HG03066 (cell line): Measurements from ENCODE around the gene PRPF19.
A peak's percentile ranks its signal among the peaks of the same experiment; 100 is the strongest.

Experiments
- ATAC-seq: cut with Tn5 transposase; IDR thresholded peaks from one replicate; pipeline ENCODE4 v1.9.1; 2021; ENCODE audit warnings: low read depth; ENCODE audit not compliant: unreplicated experiment

The PRPF19 gene

DNA sequence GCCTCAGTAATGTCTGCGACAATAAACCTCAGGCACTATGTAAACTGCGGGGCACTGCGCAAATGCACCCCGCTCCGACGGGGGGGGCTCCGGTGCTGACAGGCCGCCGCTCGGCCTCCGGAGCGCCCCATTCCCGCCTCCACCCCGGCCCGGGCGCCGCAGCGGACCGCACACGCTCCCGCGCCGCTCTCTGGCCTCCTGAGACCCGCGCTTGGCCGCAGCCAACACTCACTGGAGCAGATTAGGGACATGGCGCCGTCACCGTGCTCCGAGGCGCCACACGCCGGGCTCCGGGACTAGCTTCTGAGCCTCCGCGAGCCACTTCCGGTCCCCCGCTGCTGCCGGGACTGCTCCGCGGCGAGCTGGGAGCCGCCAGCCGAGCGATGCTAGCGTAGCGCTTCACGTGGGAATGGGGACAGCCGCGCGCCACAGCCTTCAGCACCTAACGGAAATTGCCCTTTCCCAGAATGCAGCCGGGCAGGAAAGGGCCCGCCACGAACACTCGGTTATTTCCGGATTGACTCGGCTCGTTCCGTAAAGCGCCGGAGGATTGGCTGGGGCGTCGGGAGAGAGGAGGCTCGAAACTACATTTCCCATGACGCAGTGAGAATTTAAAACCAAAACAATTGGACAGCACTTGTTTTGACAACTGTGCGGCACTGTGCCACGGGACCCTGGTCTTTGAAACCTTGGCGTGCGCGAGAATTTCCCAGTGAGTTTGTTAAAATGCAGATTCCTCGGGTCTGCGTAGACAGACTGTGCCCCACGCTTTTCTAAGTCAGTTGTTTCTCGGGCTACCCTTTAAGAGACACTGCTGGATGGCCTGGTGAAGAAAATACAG, at the start of gene PRPF19:
Gene PRPF19, minus strand, starts transcription at position 454 of the 841 bp plus-strand sequence. Its CDS starts 203 bp downstream, at position 251.
- peak; percentile 64 for ATAC-seq

- ATAC-seq, result no peak
Observed at GRCh38 chr11:60955571-60955970, 49.2 kb upstream of the PRPF19 start.

GRCh38 chr11:60954421-60954820, 48.0 kb upstream of the PRPF19 start:
- ATAC-seq, result no peak

- ATAC-seq, result no peak
Observed at GRCh38 chr11:60953781-60954180, 47.4 kb upstream of the PRPF19 start.

GRCh38 chr11:60952742-60953170, 46.4 kb upstream of the PRPF19 start:
- no peak for ATAC-seq

DNA sequence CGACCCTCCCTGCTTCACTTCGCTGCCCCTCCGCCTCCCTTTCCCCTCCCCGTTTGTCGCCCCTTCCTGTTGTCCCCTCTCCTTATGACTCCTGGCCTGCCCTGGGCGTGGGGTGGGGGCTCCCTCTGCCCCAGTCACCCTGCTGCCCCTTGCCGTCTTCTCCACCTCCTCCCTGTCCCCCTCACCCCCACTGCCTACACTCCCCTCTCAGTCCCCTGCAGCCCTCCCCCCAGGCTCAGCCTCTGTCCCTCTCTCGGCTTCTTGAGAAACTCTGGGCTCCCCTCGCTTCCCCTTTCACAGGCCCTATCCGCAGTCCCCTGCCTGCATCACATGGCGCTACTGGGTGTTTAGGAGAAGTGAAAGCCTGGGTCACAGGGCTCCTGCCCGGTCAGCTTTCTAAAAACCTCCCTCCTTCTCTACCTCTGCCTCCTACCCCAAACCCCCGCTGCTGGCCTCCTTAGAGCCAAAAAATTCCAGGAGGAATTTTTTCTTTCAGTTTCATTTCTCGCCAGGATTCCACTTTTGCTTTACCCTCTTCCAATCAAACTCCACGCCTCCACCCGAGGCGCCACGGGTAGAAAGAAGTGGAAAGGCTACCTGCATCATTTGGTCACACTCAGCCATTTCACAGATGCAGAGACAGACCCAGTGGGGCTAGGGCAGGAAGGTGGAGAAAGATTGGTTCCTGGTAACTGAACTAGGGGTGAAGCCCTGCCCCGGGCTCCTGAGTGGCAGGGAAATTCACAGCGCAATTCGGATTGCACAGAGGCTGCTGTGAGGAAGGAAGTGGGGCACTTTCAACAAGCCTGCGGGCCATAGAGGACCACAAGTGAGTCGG, 45.7 kb upstream of the PRPF19 start, which contains the start of gene SLC15A3:
Gene SLC15A3, minus strand, starts transcription at position 273 of the 838 bp plus-strand sequence. CDS start 625 bp downstream, outside the sequence.
- peak; percentile 89 for ATAC-seq

DNA sequence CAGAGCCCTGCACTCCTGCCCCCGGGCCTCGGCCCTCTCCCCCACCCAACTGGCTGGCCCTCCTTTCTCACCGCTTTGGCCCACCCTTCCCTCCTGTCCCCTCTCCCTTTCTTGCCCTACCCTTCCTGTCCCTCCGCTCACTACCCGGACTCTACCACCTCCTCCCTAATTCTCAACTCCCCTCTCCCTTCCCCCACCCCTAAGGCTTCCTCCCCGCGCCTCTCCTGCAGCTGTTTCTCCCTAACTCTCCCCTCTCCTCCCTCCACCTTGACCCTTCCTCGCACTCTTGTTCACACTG, 45.2 kb upstream of the PRPF19 start:
- ATAC-seq, result peak; percentile 2

DNA sequence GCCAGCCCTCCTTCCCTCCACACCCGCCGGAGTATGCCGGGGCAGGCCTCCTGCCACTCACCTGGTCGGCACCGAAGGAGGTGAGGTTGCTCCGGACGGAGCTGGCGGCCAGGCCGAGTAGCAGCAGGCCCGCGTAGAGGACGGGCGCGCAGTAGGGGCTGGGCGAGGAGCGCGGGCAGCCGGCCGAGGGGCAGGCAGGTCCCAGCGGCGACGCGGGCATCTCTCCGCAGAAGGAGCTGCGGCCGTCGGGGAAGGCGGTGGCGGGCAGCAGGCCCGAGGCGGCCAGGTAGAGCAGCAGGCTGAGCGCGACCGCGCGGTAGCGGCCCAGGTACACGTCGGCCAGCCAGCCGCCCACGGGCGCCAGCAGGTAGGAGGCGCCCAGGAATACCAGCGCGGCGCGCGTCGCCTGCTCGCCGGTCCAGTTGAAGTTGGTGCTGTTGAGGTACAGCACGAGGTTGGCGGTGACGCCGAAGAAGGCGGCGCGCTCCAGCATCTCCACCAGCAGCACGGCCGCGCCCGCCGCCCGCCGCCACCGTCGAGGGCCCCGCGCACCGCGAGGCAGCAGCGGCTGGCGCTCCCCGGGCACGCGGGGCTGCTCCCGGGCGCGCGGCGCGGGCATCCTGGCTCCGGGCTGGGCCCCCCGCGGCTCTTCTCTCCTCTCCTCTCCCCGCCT, 44.7 kb upstream of the PRPF19 start:
- no peak for ATAC-seq

GRCh38 chr11:60950024-60950423, 43.6 kb upstream of the PRPF19 start:
- no peak for ATAC-seq

- ATAC-seq, result no peak
Observed at GRCh38 chr11:60948250-60948649, 41.9 kb upstream of the PRPF19 start.

DNA sequence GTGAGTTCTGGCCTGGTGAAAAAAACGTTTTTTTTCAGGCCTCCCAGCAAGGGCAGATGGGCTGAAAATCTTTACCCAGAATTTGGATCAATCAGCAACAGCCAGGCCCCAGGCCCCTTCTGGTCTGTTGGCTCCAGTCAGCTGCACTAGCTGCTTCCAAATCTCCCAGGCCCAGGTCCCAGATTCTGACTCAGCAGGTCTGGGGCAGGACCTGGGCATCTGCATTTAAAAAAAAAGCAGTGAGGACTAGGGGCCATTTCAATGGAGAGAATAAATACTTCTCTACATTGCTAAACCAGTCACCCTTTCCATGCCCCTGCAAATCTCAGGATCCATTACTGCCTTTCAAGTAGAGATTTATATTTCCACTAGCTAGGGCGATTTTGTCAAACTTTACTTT, 41.3 kb upstream of the PRPF19 start:
- ATAC-seq, result no peak

- ATAC-seq, result no peak
Observed at GRCh38 chr11:60946601-60947264, 40.3 kb upstream of the PRPF19 start.

GRCh38 chr11:60945295-60945667, 38.9 kb upstream of the PRPF19 start:
- no peak for ATAC-seq

DNA sequence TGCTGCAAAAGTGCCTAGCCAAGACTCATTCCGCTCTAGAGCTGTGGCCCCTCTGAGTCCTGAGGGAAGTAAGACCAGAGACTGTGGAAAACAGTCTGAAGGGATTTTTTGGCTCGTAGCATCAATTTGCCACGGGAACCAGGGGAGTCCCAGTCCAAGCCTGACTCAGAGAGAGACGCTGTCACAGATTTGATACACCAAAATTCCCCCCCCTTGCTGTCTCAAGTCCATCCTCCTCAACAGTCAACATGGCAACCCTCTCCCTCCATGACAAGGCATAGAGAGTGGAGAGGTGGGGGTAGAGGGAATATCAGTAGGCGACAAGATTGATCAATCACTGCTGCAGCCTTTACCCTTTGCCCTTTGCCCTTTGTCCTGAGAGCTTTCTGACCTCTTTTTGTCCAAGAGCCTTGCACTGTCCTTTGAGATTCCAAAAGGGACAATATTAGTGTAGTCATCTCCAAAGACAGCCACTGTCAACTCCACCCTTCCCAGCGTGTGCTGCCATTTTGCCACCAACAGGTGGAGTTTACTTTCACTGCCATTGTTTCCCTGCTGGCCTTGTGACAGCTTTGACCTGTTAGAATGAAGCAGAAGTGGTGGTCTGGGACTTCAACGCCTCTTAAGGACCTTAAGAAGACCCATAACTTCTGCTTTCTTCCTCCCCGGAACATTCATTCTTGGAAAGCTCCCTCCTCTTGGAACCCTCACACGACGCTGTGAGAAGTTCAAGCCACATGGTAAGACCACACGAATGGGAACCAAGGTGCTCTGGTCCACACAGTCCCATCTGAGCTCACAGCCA, 38.3 kb upstream of the PRPF19 start:
- ATAC-seq, result no peak

DNA sequence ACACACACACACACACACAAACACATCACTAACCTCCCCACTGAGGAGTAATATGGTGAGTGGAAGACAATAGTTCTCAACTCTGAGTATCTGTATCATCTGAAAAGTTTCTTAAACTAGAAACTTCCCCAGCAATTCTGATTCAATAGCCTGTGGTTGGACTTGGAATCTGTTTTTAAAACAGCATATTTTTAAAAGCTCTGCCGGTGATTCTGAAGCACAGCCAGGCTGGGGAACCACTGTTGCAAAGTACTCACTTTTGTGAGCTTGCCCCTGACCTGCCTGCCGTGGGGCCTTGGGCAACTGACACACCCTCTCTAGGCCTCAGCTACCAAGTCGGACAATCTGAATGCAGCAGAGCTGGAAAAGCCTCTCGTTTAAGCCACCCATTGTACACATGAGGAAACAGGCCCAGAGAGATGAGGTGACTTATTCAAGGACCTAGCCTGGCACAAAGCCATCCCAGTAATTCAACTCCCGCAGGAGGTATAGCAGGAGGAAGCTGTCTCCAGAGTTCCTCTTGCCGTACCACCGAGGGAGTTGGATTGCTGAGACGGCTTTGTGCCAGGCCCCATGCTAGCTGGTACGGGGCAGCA, 36.7 kb upstream of the PRPF19 start:
- ATAC-seq, result no peak

DNA sequence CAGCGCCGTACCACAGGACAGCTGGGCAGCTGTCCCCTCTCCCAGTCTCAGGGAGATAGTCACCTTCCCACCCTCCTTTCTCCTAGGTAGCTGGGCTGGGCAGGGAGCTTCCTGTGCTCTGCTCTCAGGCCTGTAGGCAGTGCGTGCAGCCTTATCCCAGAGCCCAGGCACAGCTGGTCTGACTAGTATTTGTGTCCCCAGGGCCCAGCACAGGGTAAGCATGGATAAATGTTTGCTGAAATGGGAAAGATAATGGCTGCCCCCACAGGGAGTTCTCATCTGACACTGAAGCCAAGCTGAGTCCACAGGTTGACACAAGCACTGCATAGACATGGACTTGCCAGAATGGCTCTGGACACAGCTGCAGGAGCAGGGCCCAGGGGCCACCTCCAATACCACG, 35.8 kb upstream of the PRPF19 start:
- no peak for ATAC-seq

- ATAC-seq, result no peak
Observed at GRCh38 chr11:60941371-60942119, 35.2 kb upstream of the PRPF19 start.

- ATAC-seq, result no peak
Observed at GRCh38 chr11:60939855-60940254, 33.5 kb upstream of the PRPF19 start.

DNA sequence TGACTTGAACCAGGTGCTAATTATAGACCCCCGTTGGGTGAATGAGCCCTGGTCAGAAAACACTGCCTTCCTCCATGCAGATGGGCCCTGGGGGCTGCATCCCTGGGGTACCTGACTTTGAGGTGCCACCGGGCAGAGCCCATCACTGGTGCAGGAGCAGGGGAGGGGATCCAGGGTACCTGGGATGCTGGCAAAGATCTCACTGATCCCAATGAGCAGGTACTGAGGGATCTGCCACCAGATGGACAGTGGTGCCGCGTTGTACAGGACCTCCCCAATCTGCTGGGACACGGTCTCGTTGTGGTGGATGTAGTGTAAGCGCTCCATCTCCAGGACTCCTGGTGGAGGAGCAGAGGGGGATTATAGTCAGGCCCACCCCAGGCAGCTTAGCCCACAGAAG, 32.9 kb upstream of the PRPF19 start:
- ATAC-seq, result no peak
